NCI-H446 (cell line): Measurements from ENCODE around the gene LPP.

Experiments
- DNase-seq, 2 experiments: peaks; one replicate each; lab custom pipeline; 2025; lab: John Stamatoyannopoulos, UW

The LPP gene

GRCh38 chr3:188749830-188750229, 595.9 kb downstream of the LPP start:
- no peak for DNase-seq

DNA sequence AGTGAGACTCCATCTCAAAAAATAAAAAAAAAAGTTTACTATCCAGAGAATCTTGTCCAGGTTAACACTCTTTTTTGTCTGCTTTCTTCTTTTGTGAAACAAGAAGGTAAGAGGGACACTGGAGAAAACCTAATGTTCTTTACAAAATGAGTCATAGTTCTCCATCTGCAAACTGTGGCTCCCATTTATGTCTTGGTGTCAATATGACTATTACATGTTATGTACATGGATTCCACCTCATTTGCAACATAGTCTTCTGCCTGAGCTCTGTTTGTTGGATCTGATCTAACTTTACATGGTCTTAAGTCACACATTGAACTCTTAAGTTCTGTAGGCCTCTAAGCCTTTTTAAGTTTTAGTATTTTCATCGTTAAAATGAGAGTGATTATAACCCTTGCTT, 596.7 kb downstream of the LPP start:
- DNase-seq: no peak

DNA sequence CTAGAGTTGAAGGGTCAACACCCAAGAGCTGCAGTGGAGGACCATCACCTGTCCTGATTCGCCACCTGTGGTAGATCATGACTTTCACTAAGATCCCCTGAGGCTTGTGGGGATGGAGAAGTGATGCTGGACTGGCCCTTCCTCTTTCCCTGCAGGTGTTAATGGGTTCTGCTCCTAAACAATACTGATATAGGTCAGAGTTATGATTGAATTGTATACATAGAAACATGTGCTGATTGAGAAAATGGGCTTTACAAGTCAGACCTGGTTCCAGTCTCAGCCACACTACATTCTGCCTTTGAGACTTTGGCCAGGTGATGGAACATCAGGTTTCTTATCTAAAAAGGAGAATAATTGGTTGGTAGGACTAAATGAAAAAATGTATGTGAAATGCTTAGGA, 598.9 kb downstream of the LPP start:
- DNase-seq: no peak

GRCh38 chr3:188754267-188754666, 600.3 kb downstream of the LPP start:
- no peak for DNase-seq

DNA sequence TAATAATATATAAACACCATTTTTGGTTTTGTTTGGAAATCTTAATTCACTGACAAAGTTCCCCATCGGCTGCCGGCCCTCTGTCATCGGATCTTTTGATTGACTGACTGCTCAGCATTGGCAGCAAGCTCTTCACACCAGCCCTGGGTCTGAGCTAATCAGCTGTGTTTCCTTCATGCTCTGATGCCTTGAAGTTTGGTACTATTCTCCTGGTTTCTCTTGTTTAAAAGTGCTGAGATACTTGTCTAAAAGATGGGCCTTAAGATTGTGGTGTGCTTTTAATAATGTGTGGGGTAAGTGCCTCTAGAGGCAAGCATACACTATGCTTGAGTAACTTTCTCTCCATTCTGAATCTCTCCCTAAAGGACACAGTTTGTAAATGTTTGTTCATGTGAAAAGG, 602.3 kb downstream of the LPP start:
- DNase-seq: no peak

DNA sequence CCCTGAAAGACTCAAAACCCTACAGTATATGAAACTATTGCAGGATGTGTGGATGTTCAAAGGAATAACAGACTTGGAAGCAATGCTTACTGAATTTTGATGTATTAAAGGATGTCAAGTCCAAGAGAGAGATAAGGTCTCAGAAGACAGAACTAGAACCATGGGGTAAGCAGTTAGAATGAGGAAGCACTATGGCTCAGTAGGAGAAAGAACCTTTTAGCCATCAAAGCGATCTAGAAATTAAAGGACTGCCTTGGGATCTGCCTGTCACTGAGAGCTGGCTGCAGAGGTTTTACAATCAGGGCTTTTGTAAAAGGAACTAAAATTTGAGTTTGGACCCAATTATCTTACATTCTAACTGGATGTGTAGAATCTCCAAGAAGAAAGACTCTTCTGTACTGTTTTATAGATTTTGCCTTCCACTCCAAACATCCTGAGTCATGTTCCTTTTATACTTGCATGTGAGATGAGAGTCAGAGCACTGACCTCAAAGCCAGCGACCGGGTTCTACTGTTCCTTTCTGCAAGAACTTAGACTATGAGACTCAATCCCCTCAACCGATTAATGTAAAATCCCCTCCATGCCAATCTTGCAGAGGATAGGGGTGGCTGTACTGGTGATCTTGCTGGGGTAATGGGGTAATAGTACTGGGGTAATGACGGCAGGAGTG, 605.5 kb downstream of the LPP start:
- no peak for DNase-seq

DNA sequence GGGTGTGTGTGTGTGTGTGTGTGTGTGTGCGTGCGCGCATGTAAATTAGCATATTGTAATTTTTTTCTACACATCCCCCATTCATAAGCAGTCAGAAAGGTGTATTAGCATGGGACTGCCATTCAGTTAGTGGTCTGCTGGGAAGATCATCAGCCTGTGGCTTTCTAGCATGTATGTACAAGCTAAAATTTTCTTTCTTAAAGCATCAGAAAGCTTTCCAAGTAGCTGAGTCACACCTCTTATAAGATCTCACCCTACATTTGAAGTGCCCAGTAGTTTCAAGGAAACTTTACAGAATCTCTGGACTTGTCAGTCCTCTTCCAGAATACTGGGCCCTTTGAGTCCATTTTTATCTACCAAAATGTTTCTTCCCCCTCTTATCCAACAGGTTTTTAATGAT, 606.5 kb downstream of the LPP start:
- no peak for DNase-seq

DNA sequence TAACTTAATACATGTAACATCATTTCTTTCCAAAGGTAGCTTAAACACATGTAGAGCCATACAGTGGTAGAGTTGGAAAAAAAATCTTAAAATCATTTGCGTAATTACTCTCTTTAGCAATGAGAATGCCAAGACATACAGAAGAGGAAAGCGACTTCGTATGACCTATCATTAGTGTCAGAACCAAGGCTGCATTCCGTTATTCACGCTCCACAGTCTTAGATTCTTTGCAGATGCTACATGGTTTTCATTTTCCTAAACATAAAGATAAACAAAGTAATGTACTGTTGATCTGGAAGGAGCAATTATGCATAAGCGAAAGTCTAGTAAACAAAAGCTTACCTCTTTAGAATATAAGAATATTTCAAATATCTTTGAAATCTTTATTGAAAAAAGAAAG, 607.5 kb downstream of the LPP start:
- DNase-seq: no peak

GRCh38 chr3:188761964-188762363, 608.0 kb downstream of the LPP start:
- DNase-seq: no peak

DNA sequence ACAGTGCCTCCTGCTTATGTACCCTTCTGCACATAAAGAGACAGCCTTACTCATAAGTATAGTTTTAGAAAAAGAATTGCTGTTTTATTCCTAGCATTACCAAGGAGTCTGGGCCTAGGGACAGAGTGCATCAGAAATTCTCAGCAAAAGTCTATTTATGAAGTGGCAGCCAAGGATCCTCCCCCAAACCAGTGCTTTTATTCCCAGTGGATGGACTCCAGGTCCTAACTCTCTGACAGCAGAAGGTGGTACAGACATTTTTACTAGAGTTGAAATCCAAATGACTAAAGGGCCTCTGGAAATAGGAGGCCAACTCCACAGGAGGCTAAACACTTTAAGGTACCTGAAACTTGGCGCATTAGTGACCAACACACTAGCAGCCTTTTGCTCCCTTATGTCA, 610.7 kb downstream of the LPP start:
- DNase-seq: no peak

DNA sequence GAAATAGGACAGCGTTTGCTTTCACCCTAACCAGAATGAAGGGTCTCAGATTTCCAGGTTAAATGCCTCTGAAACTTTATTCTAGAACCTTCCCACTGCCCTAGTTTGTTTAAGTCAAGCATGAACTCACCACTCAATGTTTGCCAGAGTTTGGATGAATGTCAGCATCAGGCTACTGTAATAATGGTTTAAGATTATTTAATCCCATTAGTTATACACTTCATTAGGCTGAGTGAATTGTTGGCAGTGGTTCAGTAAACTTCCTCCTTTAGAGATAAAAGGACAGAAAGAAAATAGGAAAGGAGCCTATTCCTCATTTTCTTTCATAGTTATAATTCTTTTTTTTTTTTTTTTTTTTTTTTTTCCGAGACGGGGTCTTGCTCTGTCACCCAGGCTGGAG, 615.9 kb downstream of the LPP start:
- DNase-seq: peak in 1 of 2 experiments; percentile 53

DNA sequence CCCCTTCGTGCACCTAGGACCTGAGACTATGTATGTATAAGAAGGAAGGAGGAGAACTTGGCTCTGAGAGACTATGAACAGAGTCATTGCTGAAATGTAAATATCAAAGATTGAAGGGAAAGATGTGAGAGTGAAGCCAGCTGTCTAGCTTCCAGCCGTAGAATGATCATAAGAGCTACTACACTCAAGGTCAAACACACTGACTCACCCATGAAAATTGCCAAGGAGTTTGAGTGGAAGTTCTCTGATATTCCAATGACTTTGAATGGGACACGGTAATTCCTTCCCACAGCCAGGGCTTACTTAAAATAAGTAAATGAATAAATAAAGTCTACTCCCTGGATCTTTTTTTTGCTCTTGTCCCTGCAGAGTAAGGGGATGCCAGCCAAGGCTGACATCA, 618.9 kb downstream of the LPP start:
- peak; percentile 22 to 67 for DNase-seq

DNA sequence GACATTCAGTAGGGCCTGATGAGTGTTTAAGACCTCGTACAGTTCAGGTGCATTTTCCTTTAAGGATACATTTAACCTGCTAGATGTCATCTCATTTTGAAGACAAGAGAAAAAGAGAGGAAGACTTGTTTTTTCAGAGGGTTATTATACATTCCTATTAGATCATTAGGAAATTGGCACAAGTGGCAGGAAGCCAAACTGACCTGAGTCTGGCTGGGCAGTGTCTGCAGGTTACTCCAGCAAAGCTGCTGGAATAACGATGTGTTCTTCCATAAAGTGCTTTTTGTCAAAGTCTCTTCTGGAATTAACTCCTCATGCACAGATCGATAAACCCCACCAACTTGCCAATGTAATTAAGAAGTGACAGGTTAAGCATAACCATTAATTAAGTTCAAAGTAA, 621.5 kb downstream of the LPP start:
- no peak for DNase-seq

DNA sequence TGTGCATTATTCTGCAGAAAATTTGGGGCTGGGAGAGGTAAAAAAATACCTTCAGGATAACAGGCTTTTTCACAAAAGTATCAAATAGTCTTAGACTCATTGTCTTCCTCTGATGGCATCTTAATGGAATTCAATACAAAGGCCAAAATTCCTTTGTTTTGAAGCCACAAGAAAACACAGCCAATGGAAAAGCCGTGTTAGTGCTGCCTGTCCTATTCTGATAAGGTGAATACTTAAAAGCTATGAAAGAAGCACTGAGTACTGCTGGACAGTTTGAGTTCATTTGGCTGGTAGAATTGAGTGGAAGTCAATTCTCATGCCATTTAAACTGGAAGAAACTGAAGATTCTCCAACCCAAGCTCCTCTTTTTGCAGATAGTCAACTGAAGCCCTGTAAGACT, 622.5 kb downstream of the LPP start:
- no peak for DNase-seq

DNA sequence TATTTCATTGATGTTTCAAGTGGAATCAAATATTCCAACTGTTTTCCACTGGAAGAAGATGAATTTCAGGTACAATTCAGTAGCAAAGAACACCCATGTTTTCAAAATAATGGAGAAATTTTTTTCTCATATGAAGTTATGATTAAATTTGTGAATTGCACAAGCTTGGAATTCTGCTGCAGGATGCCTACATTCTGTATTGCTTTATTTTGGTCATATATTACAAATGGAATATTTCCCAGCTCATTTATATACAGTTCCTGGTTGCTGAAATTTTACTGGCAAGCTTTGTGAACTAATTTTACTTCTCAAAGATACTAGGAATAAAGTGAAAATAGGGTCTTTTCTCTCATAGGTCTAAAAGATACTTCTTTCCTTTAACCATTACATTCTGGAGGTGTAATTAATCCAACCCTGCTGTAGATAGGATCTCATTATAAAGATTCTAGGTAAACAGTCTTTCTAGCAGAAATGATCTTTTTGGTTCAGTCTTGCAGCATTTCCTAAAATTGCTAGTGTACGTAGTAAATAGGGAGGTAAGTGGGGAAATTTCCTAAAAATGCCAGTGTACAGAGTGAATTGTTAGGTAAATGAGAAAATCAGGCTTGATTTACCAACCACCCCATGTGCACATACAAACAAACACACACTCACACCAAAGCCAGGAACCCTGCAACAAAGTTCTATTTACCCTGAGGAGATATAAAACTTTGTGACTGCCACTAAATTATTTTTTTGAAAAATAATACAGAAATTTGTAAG, 624.3 kb downstream of the LPP start:
- no peak for DNase-seq

DNA sequence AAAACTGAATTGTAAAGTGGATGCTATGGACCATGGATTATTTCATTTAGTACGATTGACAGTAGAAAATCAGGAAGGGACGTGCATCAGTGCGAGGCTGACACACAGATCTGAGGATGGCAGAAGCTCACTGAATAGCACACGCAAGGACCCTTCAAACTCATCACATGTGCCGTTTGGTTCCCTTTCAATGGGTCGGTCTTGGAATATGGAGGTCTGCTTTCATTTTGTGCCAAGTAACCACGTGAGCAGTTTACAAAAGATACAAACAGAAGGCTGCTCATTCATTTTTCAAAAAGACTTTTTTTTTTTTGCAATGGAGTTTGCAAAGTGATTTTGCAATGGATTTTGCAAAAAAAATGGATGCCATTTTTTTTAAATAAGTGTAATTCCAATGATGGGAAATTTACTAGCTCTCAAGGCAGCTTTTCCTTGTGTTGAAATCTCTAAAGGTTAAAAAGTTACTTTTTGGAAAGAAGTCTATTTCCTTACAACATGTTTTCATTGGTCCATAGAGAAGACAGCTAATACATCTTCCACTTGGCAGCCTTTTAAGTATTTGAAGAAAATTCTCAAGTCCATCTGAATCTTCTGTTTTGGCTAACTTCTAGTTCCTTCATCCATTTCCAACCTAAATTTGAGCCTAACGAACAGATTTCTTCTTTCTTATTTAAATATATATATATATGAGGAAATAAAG, 625.5 kb downstream of the LPP start:
- no peak for DNase-seq

- DNase-seq: no peak
Observed at GRCh38 chr3:188780193-188781147, 626.5 kb downstream of the LPP start.

- no peak for DNase-seq
Observed at GRCh38 chr3:188782613-188783124, 628.7 kb downstream of the LPP start.

GRCh38 chr3:188786424-188786823, 632.5 kb downstream of the LPP start:
- no peak for DNase-seq

- DNase-seq: no peak
Observed at GRCh38 chr3:188788621-188789081, 634.7 kb downstream of the LPP start.

- no peak for DNase-seq
Observed at GRCh38 chr3:188789251-188789650, 635.3 kb downstream of the LPP start.

DNA sequence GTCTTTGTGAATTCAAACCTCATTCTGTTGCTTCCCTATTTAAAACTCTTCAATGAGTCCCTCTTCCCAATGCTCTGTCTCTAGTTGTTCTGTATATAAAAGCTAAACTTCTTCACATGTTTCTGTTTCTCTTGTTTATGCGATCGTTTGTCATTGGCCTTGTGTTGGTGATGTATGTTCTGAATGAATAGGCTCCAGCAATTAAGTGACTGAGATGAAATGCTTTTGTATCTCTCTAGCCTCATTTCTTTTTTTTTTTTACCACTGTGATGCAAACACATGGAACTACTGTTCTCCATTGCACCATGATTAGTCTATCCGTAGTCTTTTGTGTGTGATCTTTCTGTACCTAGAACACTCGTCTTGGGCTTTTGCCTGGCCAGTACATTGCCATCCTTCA, 637.4 kb downstream of the LPP start:
- DNase-seq: no peak
